ENCODE results near the gene TSPAN9. TPM values are rescaled to one million over a fixed set of nuclear protein-coding genes. Genes with fewer than 3 reads are reported as not detected.
A peak's percentile ranks its signal among the peaks of the same experiment; 100 is the strongest.

TSPAN9 gene
- total RNA-seq, 1 donor, result 76.0 TPM

DNA sequence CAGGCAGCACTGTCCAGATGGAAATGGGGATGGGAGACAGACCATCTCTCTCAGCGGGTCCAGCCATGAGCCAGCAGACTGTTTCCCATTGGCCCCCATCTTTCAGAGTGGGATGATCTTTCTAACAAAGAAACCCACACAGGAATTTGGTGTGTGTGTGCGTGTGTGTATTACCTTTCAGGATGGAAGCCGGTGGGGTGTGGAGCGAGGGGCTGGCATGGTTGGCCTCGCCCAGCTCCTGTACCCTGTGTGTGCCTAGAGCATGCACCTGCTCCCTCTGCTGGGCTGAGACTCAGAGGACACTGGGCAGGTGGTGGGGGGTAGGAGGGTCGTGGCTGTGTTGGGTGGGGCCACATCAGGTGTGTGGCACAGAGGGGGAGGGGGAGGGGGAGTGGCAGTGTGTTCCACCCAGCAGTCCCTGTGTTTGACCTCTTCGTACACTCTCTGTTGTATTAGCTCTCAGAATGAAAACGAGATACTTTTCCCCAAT is 33.0 kb upstream of the TSPAN9 start:
- no peak overlapping the region for H3K4me3 ChIP-seq (ENCODE audit: low read depth, low read length)
- TF ChIP-seq, protein P1, sequence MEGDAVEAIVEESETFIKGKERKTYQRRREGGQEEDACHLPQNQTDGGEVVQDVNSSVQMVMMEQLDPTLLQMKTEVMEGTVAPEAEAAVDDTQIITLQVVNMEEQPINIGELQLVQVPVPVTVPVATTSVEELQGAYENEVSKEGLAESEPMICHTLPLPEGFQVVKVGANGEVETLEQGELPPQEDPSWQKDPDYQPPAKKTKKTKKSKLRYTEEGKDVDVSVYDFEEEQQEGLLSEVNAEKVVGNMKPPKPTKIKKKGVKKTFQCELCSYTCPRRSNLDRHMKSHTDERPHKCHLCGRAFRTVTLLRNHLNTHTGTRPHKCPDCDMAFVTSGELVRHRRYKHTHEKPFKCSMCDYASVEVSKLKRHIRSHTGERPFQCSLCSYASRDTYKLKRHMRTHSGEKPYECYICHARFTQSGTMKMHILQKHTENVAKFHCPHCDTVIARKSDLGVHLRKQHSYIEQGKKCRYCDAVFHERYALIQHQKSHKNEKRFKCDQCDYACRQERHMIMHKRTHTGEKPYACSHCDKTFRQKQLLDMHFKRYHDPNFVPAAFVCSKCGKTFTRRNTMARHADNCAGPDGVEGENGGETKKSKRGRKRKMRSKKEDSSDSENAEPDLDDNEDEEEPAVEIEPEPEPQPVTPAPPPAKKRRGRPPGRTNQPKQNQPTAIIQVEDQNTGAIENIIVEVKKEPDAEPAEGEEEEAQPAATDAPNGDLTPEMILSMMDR (IDR thresholded peaks at IDR 0.05; ENCODE audit: insufficient read depth, low read depth, low read length), result no peak
- no peak for DNase-seq (ENCODE audit: low read depth)

DNA sequence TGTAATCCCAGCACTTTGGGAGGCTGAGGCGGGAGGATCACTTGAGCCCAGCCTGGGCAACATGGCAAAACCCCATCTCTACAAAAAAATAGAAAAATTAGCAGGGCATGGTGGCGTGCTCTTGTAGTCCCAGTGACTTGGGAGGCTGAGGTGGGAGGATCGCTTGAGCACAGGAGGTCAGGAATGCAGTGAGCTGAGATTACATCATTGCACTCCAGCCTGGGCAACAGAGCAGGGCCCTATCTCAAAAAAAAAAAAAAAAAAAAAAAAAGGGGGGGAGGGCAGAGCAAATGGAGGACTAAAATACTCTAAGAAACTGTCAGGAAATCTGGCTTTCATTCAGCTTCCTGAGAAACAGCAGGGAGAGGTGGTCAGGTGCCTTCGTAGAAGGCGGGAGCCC is 31.7 kb upstream of the TSPAN9 start:
- DNase-seq (ENCODE audit: low read depth), result no peak
- TF ChIP-seq, protein P1 (IDR thresholded peaks at IDR 0.05; ENCODE audit: insufficient read depth, low read depth, low read length), result no peak
- H3K4me3 ChIP-seq (ENCODE audit: low read depth, low read length), result no peak overlapping the region

DNA sequence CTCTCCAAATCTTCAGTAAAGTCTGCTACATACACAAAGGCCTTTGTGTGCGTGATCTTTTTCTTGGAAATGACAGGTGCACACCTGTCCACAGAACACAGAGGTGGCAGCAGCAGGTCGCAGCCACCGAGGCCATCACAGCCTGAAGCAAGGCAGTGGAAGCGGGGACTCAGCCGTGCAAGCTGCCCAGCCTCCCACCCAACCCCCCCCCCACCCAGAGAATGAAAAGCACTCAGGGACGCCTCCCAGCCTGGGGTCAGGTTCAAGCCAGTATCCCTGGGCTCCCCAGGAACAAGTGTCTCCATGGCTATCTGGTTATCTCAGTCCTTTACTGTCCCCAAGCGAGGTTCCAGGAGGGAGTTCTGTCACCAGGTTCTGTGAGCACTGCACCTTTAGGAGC is 31.2 kb upstream of the TSPAN9 start:
- no peak for DNase-seq (ENCODE audit: low read depth)
- TF ChIP-seq, protein P1 (IDR thresholded peaks at IDR 0.05; ENCODE audit: insufficient read depth, low read depth, low read length), result no peak
- H3K4me3 ChIP-seq (ENCODE audit: low read depth, low read length), result no peak overlapping the region

DNA sequence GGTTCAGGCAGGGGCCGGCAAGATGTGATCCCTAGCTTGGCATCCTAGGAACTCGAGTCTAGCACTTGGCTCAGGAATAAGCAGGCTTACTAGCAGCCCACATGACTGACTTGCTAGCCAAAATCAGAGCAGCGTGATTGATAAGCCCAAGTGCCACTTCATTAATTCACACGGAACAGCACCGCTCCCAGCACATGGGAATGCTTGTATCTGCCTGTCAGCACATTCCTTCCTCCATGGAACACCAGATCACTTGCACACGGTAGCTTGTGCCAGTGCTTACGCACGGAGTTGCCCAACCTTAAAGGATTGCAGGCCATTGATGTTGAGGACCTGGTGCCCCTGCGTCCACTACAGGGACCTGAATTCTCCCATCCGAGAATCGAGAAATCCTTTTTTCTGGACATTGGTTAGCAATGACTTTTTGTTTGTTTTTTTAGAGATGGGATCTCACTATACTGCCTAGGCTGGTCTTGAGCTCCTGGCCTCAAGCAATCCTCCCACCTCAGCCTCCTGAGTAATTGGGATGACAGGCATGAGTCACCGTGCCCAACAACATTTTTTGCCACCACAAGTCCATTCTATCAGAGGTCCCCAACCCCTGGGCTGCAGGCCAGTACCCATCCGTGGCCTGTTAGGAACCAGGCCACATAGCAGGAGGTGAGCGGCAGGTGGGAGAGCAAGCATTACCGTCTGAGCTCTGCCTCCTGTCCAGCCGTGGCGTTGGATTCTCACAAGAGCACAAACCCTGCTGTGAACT is 30.6 kb upstream of the TSPAN9 start:
- peak; percentile 55 for DNase-seq (ENCODE audit: low read depth)
- TF ChIP-seq, protein P1 (IDR thresholded peaks at IDR 0.05; ENCODE audit: insufficient read depth, low read depth, low read length), result no peak

DNA sequence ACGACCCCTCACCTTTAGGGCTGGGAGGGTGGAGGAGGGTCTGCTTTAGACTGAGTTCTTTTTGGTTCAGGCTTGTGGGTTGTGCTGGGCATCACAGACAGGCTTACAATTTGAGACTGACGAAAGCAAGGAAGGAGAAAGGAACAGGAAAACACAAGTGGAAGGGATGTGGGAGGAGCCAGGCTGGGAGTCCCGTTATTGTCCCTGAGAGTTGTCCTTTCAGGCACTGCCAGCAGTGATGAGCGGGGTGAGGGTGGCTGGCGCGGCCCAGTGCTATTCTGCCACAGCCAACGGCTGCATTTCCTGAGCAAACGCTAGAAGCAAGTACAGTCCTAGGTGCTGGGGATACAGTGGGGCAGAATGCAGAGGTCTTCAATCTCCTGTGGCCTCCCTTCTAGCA is 29.2 kb upstream of the TSPAN9 start:
- TF ChIP-seq, protein P1 (IDR thresholded peaks at IDR 0.05; ENCODE audit: insufficient read depth, low read depth, low read length), result no peak
- H3K4me3 ChIP-seq (ENCODE audit: low read depth, low read length), result no peak overlapping the region
- no peak for DNase-seq (ENCODE audit: low read depth)

More for the DNA sequence above, 30.6 kb upstream of the TSPAN9 start:
- H3K4me3 ChIP-seq (ENCODE audit: low read depth, low read length), result no peak overlapping the region

DNA sequence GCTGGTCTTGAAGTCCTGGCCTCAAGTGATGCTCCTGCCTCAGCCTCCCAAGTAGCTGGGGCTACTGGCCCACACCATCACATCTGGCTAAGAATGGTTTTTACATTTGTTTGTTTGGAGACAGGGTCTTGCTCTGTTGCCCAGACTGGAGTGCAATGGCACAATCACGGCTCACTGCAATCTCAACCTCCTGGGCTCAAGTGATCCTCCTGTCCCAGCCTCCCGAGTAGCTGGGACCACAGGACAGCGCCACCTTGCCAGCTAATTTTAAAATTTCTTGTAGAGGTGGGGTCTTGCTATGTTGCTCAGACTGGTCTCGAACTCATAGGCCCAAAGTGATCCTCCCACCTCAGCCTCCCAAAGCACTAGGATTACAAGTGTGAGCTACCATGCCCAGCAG is 28.6 kb upstream of the TSPAN9 start:
- DNase-seq (ENCODE audit: low read depth), result no peak
- TF ChIP-seq, protein P1 (IDR thresholded peaks at IDR 0.05; ENCODE audit: insufficient read depth, low read depth, low read length), result no peak
- H3K4me3 ChIP-seq (ENCODE audit: low read depth, low read length), result no peak overlapping the region

All from fibroblast of villous mesenchyme (primary cell).